Right kidney (tissue), 1 donor: ENCODE data around the gene ARID1B.

Experiments
- DNase-seq: peaks from one replicate; pipeline ENCODE4 v3.0.0-alpha.2; 2016

The ARID1B gene

GRCh38 chr6:157161912-157162311 lies 384.7 kb downstream of the ARID1B start:
- DNase-seq = no peak

GRCh38 chr6:157162766-157163433 lies 385.7 kb downstream of the ARID1B start:
- DNase-seq = no peak

DNA sequence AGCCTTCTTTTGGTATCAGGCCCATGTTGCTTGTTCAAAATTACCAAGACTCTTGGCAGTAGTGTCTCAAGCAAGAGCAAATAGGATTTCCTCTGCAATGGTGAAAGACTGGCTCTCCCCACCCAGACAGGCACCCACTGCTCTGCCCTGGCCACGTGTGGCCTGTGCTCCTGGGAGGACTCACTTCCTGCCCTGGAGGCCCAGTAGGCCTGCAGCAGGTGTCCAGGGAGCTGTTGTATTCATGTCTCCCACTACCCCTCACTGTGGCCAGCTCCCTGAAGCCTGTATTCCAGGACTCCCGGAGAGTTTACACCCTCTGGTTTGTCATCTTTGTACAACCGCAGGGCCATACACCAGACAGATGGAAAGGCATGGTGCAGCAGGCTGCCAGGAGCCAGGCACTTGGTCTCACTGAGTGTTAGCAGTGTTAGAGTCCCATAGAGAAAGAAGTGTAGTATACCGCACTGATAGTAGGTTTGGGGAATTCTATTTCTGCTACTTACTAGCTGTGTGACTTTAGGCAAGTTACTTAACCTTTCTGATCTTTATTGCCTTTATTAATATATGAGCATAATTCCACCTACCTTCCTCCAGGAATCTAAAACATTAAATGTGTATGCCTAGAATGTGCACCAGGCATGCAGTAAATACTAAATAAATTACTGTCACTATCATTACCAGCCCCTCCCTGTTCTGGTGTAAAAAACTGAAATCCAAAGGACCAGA lies 386.4 kb downstream of the ARID1B start:
- DNase-seq = no peak

DNA sequence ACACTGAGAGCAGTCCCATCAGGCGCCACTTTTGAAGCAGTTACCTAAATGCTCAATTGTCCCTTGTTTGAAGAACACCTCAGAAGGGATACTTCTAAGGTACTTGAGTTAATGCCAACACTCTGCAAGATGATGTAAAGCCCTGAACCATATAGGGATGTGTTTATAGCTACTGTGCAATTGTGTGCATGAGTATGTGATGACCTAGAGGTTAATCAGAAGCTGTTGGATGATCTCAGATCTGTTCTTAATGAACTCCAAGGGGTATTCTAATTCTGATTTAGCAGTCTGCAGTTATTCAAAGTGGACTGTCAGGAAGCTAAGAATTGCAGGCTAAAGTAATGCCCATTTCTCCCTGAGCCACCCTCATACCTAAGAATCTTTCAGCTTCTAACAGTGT lies 387.8 kb downstream of the ARID1B start:
- no peak for DNase-seq

- DNase-seq = no peak
These were observed 389.6 kb downstream of the ARID1B start for GRCh38 chr6:157166784-157167183.

DNA sequence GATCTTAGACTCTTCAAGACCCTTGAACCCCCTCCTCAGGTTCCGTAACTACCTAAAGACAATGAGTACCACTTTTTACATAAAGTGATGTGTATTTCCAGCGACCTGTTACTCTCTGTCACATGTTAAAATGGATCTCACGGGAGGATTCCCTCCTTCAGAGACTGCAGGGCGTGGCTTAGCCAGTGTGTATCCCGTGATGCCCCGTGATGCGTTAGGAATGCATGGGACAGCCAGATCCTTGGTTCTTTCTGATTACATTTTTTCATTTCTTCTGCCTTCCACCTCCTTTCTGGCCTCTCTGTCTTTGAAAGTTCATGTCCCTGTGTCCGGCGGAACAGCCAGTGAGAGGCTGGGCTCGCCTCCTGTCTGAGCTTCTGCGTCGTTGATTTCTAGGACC lies 390.7 kb downstream of the ARID1B start:
- DNase-seq = no peak

- DNase-seq = no peak
These were observed 391.3 kb downstream of the ARID1B start for GRCh38 chr6:157168471-157168870.

DNA sequence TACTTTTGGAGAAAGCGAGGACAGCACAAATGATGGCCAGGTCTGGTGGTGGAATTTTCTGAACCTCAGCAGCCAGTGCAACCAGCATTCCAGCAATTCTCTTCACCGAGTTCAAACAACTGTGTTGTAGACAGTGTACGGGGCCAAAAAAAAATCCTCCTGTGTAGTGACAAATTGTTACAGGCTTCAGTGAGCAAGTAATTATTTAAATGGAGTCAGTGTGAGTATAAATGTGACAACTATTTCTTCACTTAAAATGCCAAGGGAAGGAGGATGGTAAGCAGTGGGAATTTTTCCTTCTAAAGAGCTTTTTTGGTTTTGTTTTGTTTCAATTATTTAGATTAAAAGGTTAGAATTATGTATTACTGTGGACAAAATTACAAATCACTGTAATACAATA lies 392.0 kb downstream of the ARID1B start:
- no peak for DNase-seq

GRCh38 chr6:157169656-157170055 lies 392.5 kb downstream of the ARID1B start:
- no peak for DNase-seq

DNA sequence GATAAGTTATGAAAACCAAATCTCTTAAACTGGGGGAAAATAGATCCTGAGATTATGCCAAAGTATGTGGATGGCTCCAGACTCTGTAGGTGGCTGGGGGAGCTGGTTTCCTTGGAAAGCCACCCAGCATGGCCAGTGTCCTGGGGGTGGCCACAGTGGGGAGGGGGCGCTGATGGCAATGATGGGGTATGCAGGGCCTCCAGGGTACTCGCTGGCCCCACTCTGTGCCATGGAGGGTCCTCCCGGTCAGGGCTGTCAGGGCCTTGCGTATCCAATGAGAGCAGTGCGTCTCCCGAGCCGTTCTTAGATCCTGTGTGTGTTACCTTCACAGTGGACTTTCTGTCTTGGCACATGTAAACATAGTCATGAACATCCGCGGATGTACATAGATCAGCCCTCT lies 393.4 kb downstream of the ARID1B start:
- no peak for DNase-seq

- DNase-seq = no peak
These were observed 394.6 kb downstream of the ARID1B start for GRCh38 chr6:157171801-157172200.

GRCh38 chr6:157172231-157172701 lies 395.1 kb downstream of the ARID1B start:
- no peak for DNase-seq

DNA sequence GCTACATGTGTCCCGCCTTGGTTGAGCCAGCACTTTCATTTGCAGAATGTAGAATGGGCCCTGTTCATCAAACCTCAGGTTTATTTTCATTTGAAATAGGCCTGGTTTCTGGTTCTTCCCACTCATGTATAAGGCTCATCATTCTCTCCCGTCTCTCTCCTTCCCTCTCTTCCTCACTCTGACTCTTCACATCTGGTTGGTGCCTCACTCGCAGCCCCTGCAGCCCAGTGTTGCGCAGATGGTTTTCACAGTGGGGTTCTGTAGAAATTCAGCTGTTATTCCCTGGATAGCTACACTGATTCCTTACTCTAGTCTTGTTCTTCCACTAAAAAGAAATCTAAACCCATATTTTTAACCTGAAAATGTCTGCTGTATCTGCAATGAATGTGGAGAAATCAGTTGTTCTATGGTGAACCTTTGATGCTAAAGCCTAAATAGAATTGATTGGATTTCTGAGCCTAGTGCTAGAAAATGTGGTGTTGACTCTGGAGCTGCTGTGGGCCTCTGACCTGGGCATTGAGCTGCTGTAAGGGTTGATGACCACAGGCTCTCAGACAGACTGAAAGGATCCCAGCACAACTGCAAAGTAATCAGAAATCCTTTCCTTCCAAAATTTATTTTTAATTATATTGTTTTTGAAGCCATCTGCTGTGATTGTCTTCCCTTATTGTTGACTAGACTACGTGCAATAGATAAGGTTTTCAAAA lies 395.8 kb downstream of the ARID1B start:
- DNase-seq = no peak

GRCh38 chr6:157173776-157174175 lies 396.6 kb downstream of the ARID1B start:
- DNase-seq = no peak

GRCh38 chr6:157174731-157175130 lies 397.6 kb downstream of the ARID1B start:
- no peak for DNase-seq

GRCh38 chr6:157177731-157178336 lies 400.7 kb downstream of the ARID1B start:
- DNase-seq = no peak

- no peak for DNase-seq
These were observed 404.5 kb downstream of the ARID1B start for GRCh38 chr6:157181649-157182048.

- no peak for DNase-seq
These were observed 405.5 kb downstream of the ARID1B start for GRCh38 chr6:157182503-157183264.

DNA sequence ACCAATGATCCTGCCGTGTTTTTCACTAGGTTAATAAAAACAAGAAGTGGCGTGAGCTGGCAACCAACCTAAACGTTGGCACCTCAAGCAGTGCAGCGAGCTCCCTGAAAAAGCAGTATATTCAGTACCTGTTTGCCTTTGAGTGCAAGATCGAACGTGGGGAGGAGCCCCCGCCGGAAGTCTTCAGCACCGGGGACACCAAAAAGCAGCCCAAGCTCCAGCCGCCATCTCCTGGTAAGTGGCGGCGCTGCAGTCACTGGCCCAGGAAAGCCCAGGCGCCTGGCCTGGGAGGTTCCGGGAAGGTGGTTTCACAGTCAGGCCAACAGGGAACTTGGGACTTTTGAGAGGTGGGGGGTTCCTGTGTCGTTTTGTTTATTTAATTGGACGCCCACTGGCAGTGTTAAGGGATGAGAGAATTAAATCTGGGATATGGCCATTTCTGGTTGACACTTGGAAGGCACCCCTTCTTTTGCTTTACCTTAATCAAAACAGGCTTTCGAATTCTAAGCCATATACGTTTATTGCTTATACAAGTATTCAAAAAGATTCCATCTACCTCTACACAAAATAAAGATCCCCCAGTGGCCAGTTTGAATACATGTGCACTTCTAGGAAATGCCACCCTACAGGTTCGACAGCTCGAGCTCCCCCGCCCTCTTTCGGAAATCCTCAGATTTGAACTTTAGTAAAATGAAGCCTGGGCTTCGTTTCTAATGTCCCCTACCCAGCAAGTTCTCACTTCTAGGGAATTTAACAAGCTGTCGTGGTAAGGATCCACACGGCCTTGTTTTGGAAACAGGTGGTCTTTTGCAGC lies 407.2 kb downstream of the ARID1B start:
- DNase-seq = peak; percentile 65

GRCh38 chr6:157185171-157185570 lies 408.0 kb downstream of the ARID1B start:
- no peak for DNase-seq

GRCh38 chr6:157185986-157186385 lies 408.8 kb downstream of the ARID1B start:
- no peak for DNase-seq
